Left lung (tissue), 10 donors: ENCODE data around the gene HOXA6. TPM values are rescaled to one million over a fixed set of nuclear protein-coding genes. Genes with fewer than 3 reads are reported as not detected.

Experiments
- ATAC-seq: fragments of 200-7000 bp; cut with Tn5 transposase; one replicate; pipeline ENCODE4 v1.9.1; 2020; ENCODE audit warnings: moderate library complexity
- DNase-seq, 4 donors: peaks; one replicate each; pipeline ENCODE4 v3.0.0-alpha.2; 2013 to 2020
- H3K27ac ChIP-seq, 2 donors: fragments of 200-600 bp; sonication (generic) in 1 of 2; one replicate each; pipeline versions ENCODE4 v1.5.0 to v1.8.0; 2020 to 2021
- H3K27me3 ChIP-seq, 2 donors: fragments of 200-600 bp; sonication (generic) in 1 of 2; one replicate each; pipeline versions ENCODE4 v1.5.0 to v1.8.0; 2020 to 2021
- H3K36me3 ChIP-seq, 2 donors: fragments of 200-600 bp; sonication (generic) in 1 of 2; one replicate each; pipeline versions ENCODE4 v1.5.0 to v1.8.0; 2020 to 2021
- H3K4me1 ChIP-seq, 2 donors: fragments of 200-600 bp; one replicate each; pipeline ENCODE4 v1.8.0; 2021
- H3K4me3 ChIP-seq, 2 donors: fragments of 200-600 bp; sonication (generic) in 1 of 2; one replicate each; pipeline versions ENCODE4 v1.5.0 to v1.8.0; 2020 to 2021; ENCODE audit warnings: mild to moderate bottlenecking in 1 of 2
- H3K9me3 ChIP-seq, 2 donors: fragments of 200-600 bp; sonication (generic) in 1 of 2; one replicate each; pipeline versions ENCODE4 v1.5.0 to v1.8.0; 2020 to 2021
- CTCF ChIP-seq, 2 donors: fragments of 200-600 bp; sonication (generic) in 1 of 2; IDR thresholded peaks; one replicate each; pipeline versions ENCODE4 v1.5.0 to v1.8.0; 2021; ENCODE audit warnings: antibody characterized with exemption in 2 of 2
- intact Hi-C, 2 donors: fragments of 100-400 bp; cut with DNase I; formaldehyde crosslinking; loops; one replicate each; pipeline versions ENCODE4 v1.11.2 to v1.14.2; 2022
- polyA plus RNA-seq, 6 donors: library from polyadenylated mRNA; unstranded; fragments of 120-200 nt; gene quantifications; one replicate each; pipeline ENCODE4 v1.2.1, GENCODE V29; 2013; ENCODE audit not compliant: insufficient read length in 6 of 6
- total RNA-seq, 2 donors: library from RNA; stranded (reverse); fragmentation: NEBNext Ultra II Directional; extraction: Animal tissue kit (Norgen Biotek cat#: 25700); gene quantifications; one replicate each; pipeline ENCODE4 v1.2.1, GENCODE V29; 2021
- donor health status: DM: no; HTN: yes; CAD: no.
- donor health status: DM: no; HTN: no; CAD: no.

Gene HOXA6
- total and polyA plus RNA-seq, 8 donors: 3.5 to 16.2 (median 14.2) TPM

- intact Hi-C loops: no loop called here
These were observed 14.0 kb downstream of the HOXA6 start for GRCh38 chr7:27133409-27134231.

GRCh38 chr7:27132978-27133377, 14.6 kb downstream of the HOXA6 start:
- no peaks in the 10 kb centered on the region for H3K9me3 ChIP-seq
- H3K27me3 ChIP-seq: peaks cover 6 to 98% of the 10 kb centered on the region in 2 donors
- TF ChIP-seq CTCF (IDR thresholded peaks at IDR 0.05): no peak
- H3K4me3 ChIP-seq: no peak overlapping the region
- no peak for ATAC-seq
- H3K27ac ChIP-seq: peak overlapping the region in 1 of 2 donors; percentile 16
- H3K36me3 ChIP-seq: no peaks in the 10 kb centered on the region
- DNase-seq: no peak
- intact Hi-C loops: no loop called here
- H3K4me1 ChIP-seq: peaks cover 18 to 52% of the 10 kb centered on the region in 2 donors

More at GRCh38 chr7:27133409-27134231, 14.0 kb downstream of the HOXA6 start:
- H3K4me3 ChIP-seq: no peak overlapping the region
- H3K27ac ChIP-seq: peak overlapping the region; percentile 16 to 42
- H3K27me3 ChIP-seq: peaks cover 6 to 99% of the 10 kb centered on the region in 2 donors
- ATAC-seq: no peak
- peaks cover 17 to 52% of the 10 kb centered on the region in 2 donors for H3K4me1 ChIP-seq
- no peak for TF ChIP-seq CTCF (IDR thresholded peaks at IDR 0.05)
- no peaks in the 10 kb centered on the region for H3K36me3 ChIP-seq
- DNase-seq: no peak
- no peaks in the 10 kb centered on the region for H3K9me3 ChIP-seq

GRCh38 chr7:27132214-27132613, 15.4 kb downstream of the HOXA6 start:
- peaks cover 6 to 98% of the 10 kb centered on the region in 2 donors for H3K27me3 ChIP-seq
- peaks cover 22 to 48% of the 10 kb centered on the region in 2 donors for H3K4me1 ChIP-seq
- no peaks in the 10 kb centered on the region for H3K9me3 ChIP-seq
- intact Hi-C loops: no loop called here
- no peaks in the 10 kb centered on the region for H3K36me3 ChIP-seq
- no peak for DNase-seq
- no peak overlapping the region for H3K27ac ChIP-seq
- TF ChIP-seq CTCF (IDR thresholded peaks at IDR 0.05): no peak
- H3K4me3 ChIP-seq: no peak overlapping the region
- ATAC-seq: no peak

GRCh38 chr7:27131390-27131819, 16.2 kb downstream of the HOXA6 start:
- H3K4me3 ChIP-seq: peak overlapping the region; percentile 29 to 49
- no peak for ATAC-seq
- no peaks in the 10 kb centered on the region for H3K36me3 ChIP-seq
- TF ChIP-seq CTCF (IDR thresholded peaks at IDR 0.05): no peak
- intact Hi-C loops: no loop called here
- H3K4me1 ChIP-seq: peaks cover 20 to 39% of the 10 kb centered on the region in 2 donors
- H3K9me3 ChIP-seq: no peaks in the 10 kb centered on the region
- no peak for DNase-seq
- peaks cover 4 to 98% of the 10 kb centered on the region in 2 donors for H3K27me3 ChIP-seq
- peak overlapping the region; percentile 81 to 86 for H3K27ac ChIP-seq
